Measurements from ENCODE around the gene TTL.

- TF ChIP-seq CTCF (IDR thresholded peaks at IDR 0.05) (no peak), EP300 (IDR thresholded peaks at IDR 0.05) (no peak)
Measured at GRCh38 chr2:112493048-112493447, 11.1 kb downstream of the TTL start.

All from ovary (tissue), 3 donors.